ENCODE measurements around the gene B3GAT1. TPM values are rescaled to one million over a fixed set of nuclear protein-coding genes. Genes with fewer than 3 reads are reported as not detected.

B3GAT1 gene
- total and polyA plus RNA-seq, 12 donors = 0.04 to 0.60 (median 0.08) TPM; not detected in 6

GRCh38 chr11:134391656-134392055 is 20.4 kb downstream of the B3GAT1 start:
- no peaks in the 10 kb centered on the region for H3K4me1 ChIP-seq
- no peak for TF ChIP-seq CTCF (IDR thresholded peaks at IDR 0.05)
- DNase-seq (no peak), ATAC-seq (no peak)
- H3K4me3 ChIP-seq = no peak overlapping the region
- H3K9me3 ChIP-seq = no peaks in the 10 kb centered on the region
- peaks cover 0 to 68% (median 31%) of the 10 kb centered on the region in 7 donors for H3K27me3 ChIP-seq
- 85% methylated on average over 13 of the region's 13 CpGs for WGBS, 2 donors
- no peaks in the 10 kb centered on the region for H3K36me3 ChIP-seq
- intact Hi-C loops (cut with DNase I) = no loop called here
- H3K27ac ChIP-seq = no peak overlapping the region

GRCh38 chr11:134390706-134391569 is 21.1 kb downstream of the B3GAT1 start:
- 73 to 81% methylated on average over 15 of the region's 15 CpGs for WGBS, 2 donors
- ATAC-seq (no peak), DNase-seq (no peak)
- TF ChIP-seq CTCF (IDR thresholded peaks at IDR 0.05) = no peak
- Histone ChIP-seq H3K27me3 (peaks cover 0 to 64% (median 31%) of the 10 kb centered on the region in 7 donors), H3K27ac (no peak overlapping the region), H3K36me3 (no peaks in the 10 kb centered on the region), H3K4me1 (no peaks in the 10 kb centered on the region), H3K4me3 (no peak overlapping the region), H3K9me3 (no peaks in the 10 kb centered on the region)
- intact Hi-C loops (cut with DNase I) = no loop called here

GRCh38 chr11:134389464-134390180 is 22.4 kb downstream of the B3GAT1 start:
- DNase-seq (no peak), ATAC-seq (no peak)
- peaks cover 0 to 67% (median 33%) of the 10 kb centered on the region in 7 donors for H3K27me3 ChIP-seq
- no peak overlapping the region for H3K27ac ChIP-seq
- H3K36me3 ChIP-seq = no peaks in the 10 kb centered on the region
- 86 to 89% methylated on average over 25 of the region's 25 CpGs for WGBS, 2 donors
- intact Hi-C loops (cut with DNase I) = no loop called here
- TF ChIP-seq CTCF (IDR thresholded peaks at IDR 0.05) = no peak
- no peak overlapping the region for H3K4me3 ChIP-seq
- no peaks in the 10 kb centered on the region for H3K4me1 ChIP-seq
- no peaks in the 10 kb centered on the region for H3K9me3 ChIP-seq

- ATAC-seq = no peak
Measured at GRCh38 chr11:134388590-134388989, 23.5 kb downstream of the B3GAT1 start.

More at GRCh38 chr11:134388590-134388989, 23.5 kb downstream of the B3GAT1 start:
- H3K27me3 ChIP-seq = peaks cover 0 to 61% (median 37%) of the 10 kb centered on the region in 7 donors
- WGBS, 2 donors = 87 to 88% methylated on average over 4 of the region's 4 CpGs
- TF ChIP-seq CTCF (IDR thresholded peaks at IDR 0.05) = no peak
- no peaks in the 10 kb centered on the region for H3K36me3 ChIP-seq
- intact Hi-C loops (cut with DNase I) = no loop called here
- H3K27ac ChIP-seq = no peak overlapping the region
- H3K9me3 ChIP-seq = no peaks in the 10 kb centered on the region
- DNase-seq = no peak
- no peaks in the 10 kb centered on the region for H3K4me1 ChIP-seq
- no peak overlapping the region for H3K4me3 ChIP-seq

All from heart right ventricle (tissue), 16 donors.